Endothelial cell of umbilical vein (primary cell): ENCODE measurements around the gene TBC1D25. TPM values are rescaled to one million over a fixed set of nuclear protein-coding genes. Genes with fewer than 3 reads are reported as not detected.

Source experiments
- BruUV-seq: library from RNA; stranded (reverse); fragments of 400-500 nt; replicated peaks from 2 replicates; lab custom pipeline; 2021; lab: Mats Ljungman, UMichigan
- CTCF ChIA-PET: fragments of 300-600, 350-600 bp; sonication (Branson Sonifier 250); formaldehyde crosslinking; loops from one replicate; lab custom pipeline; 2021; ENCODE audit warnings: antibody characterized with exemption, inconsistent platforms; lab: Charles Lee
- POLR2A ChIA-PET: fragments of 300-600, 350-600 bp; sonication (Branson Sonifier 250); formaldehyde crosslinking; loops from one replicate; lab custom pipeline; 2021; ENCODE audit warnings: antibody characterized with exemption, inconsistent platforms; lab: Charles Lee
- DNase-seq: peaks from one replicate; pipeline ENCODE4 v3.0.0-alpha.2; 2011; ENCODE audit warnings: low read depth, low spot score
- FAIRE-seq: peaks from 2 replicates; lab custom pipeline; 2011; peaks lifted over from hg19 to GRCh38; lab: Jason Lieb, UNC
- H2AFZ ChIP-seq: 2 replicates; pipeline ENCODE4 v1.6.0; 2012; ENCODE audit warnings: low read depth, low read length, control low read depth, inconsistent platforms
- H3K27ac ChIP-seq: 2 replicates; pipeline ENCODE4 v1.5.1; 2011; ENCODE audit warnings: low read depth, mild to moderate bottlenecking, control low read depth, low read length, moderate library complexity; ENCODE audit not compliant: insufficient read depth
- H3K27me3 ChIP-seq, 2 experiments: 2 replicates each; pipeline versions ENCODE4 v1.6.0 to v1.6.1; 2011; ENCODE audit warnings: low read length in 2 of 2, mixed read lengths in 1 of 2; ENCODE audit not compliant: control insufficient read depth in 2 of 2, insufficient read depth in 2 of 2
- H3K36me3 ChIP-seq, 2 experiments: 2 replicates in 1 of 2; 3 replicates in 1 of 2; pipeline ENCODE4 v1.5.1; 2011; ENCODE audit warnings: low read length in 2 of 2, mild to moderate bottlenecking in 1 of 2, moderate library complexity in 1 of 2; ENCODE audit not compliant: control insufficient read depth in 2 of 2, insufficient read depth in 2 of 2; ENCODE audit errors: extremely low read depth in 1 of 2
- H3K4me1 ChIP-seq: 3 replicates; pipeline ENCODE4 v1.5.1; 2011; ENCODE audit warnings: mild to moderate bottlenecking, low read length; ENCODE audit not compliant: control insufficient read depth, insufficient read depth; ENCODE audit errors: extremely low read depth
- H3K4me2 ChIP-seq: 2 replicates; pipeline ENCODE4 v1.6.1; 2011; ENCODE audit warnings: low read length, control low read depth, mixed read lengths; ENCODE audit not compliant: insufficient read depth
- H3K4me3 ChIP-seq, 3 experiments: fragments of 200-600 bp in 1 of 3; sonication (generic), shearing (Covaris generic) in 1 of 3; replicated peaks in 1 of 3; 2 replicates each; pipeline ENCODE4 v1.5.1; 2011 to 2016; ENCODE audit warnings: control low read depth in 3 of 3, low read length in 3 of 3, mild to moderate bottlenecking in 2 of 3, inconsistent platforms in 1 of 3, low read depth in 1 of 3, moderate library complexity in 1 of 3; ENCODE audit not compliant: insufficient read depth in 1 of 3
- H3K79me2 ChIP-seq: 2 replicates; pipeline ENCODE4 v1.6.0; 2012; ENCODE audit warnings: low read length, inconsistent platforms; ENCODE audit not compliant: control insufficient read depth, insufficient read depth
- H3K9ac ChIP-seq: replicated peaks from 2 replicates; pipeline ENCODE3; 2011; ENCODE audit warnings: low read length, control low read depth; ENCODE audit not compliant: insufficient read depth; ENCODE audit errors: extremely low read depth
- H3K9me1 ChIP-seq: replicated peaks from 3 replicates; pipeline ENCODE4 v1.6.0; 2011; ENCODE audit warnings: mild to moderate bottlenecking, low read length; ENCODE audit not compliant: control insufficient read depth, insufficient read depth; ENCODE audit errors: extremely low read depth
- H3K9me3 ChIP-seq: replicated peaks from 2 replicates; pipeline ENCODE4 v1.5.1; 2012; ENCODE audit warnings: low read length, inconsistent platforms; ENCODE audit not compliant: control insufficient read depth, insufficient read depth
- H4K20me1 ChIP-seq: replicated peaks from 2 replicates; pipeline ENCODE3; 2011; ENCODE audit warnings: mild to moderate bottlenecking, low read length; ENCODE audit not compliant: control insufficient read depth, insufficient read depth; ENCODE audit errors: extremely low read depth
- CTCF ChIP-seq, 2 donors: IDR thresholded peaks; 1 replicate in 1 of 2; 2 replicates in 1 of 2; pipeline ENCODE4 v1.5.1; 2011; ENCODE audit warnings: low read length in 2 of 2, mild to moderate bottlenecking in 2 of 2, moderate library complexity in 2 of 2, control low read depth in 1 of 2, inconsistent platforms in 1 of 2, low read depth in 1 of 2; ENCODE audit not compliant: insufficient read depth in 1 of 2; ENCODE audit errors: extremely low read depth in 1 of 2
- EZH2 ChIP-seq: IDR thresholded peaks from 2 replicates; pipeline ENCODE4 v1.6.1; 2012; ENCODE audit warnings: borderline replicate concordance, low read depth, mild to moderate bottlenecking, moderate library complexity, low read length, inconsistent platforms; ENCODE audit not compliant: severe bottlenecking
- FOS ChIP-seq: IDR thresholded peaks from 2 replicates; pipeline ENCODE4 v1.6.1; 2011; ENCODE audit warnings: mild to moderate bottlenecking, low read length, moderate library complexity, borderline replicate concordance; ENCODE audit not compliant: insufficient read depth
- GATA2 ChIP-seq: IDR thresholded peaks from 2 replicates; pipeline ENCODE4 v1.7.0; 2011; ENCODE audit warnings: low read depth, mild to moderate bottlenecking, moderate library complexity, mixed read lengths, low read length; ENCODE audit not compliant: insufficient read length, insufficient read depth
- JUN ChIP-seq: IDR thresholded peaks from 2 replicates; pipeline ENCODE4 v1.6.1; 2011; ENCODE audit warnings: borderline replicate concordance, low read depth; ENCODE audit not compliant: insufficient read length, insufficient read depth
- MAX ChIP-seq: IDR thresholded peaks from 2 replicates; pipeline ENCODE4 v1.6.1; 2011; ENCODE audit not compliant: insufficient read depth, insufficient read length
- MYC ChIP-seq: IDR thresholded peaks from one replicate; pipeline ENCODE4 v1.6.1; 2011; ENCODE audit warnings: mild to moderate bottlenecking, low read depth, low read length
- POLR2A ChIP-seq: IDR thresholded peaks from 2 replicates; pipeline ENCODE4 v1.6.1; 2012; ENCODE audit warnings: low read depth, mild to moderate bottlenecking, control low read depth, low read length
- POLR2AphosphoS5 ChIP-seq: IDR thresholded peaks from 2 replicates; pipeline ENCODE4 v1.6.1; 2012; ENCODE audit warnings: low read depth, mild to moderate bottlenecking, control low read depth, low read length, moderate library complexity; ENCODE audit not compliant: insufficient read depth
- dilution Hi-C: fragments of 300-500 bp; cut with MboI; formaldehyde crosslinking; loops from one replicate; pipeline ENCODE4 v1.15.0; 2019; ENCODE audit warnings: low sequenced_read_pairs; ENCODE audit not compliant: extremely low pct_ligation_motif_present
- intact Hi-C: fragments of 100-400 bp; cut with micrococcal nuclease; formaldehyde crosslinking; loops from one replicate; pipeline ENCODE4 v1.10.0; 2022
- polyA plus RNA-seq, 4 experiments: library from polyadenylated mRNA; depleted of rRNA in 3 of 4; stranded (reverse) in 3 of 4; unstranded in 1 of 4; fragments of >200 nt; gene quantifications; 2 replicates each; pipeline versions ENCODE4 v1.2.1 to v1.2.3, GENCODE V29; 2011 to 2012; ENCODE audit warnings: missing spikeins in 1 of 4
- total RNA-seq: library from RNA; stranded (reverse); gene quantifications from 2 replicates; pipeline ENCODE4 v1.2.3, GENCODE V29; 2021

TBC1D25 gene
- total and polyA plus RNA-seq, 2 donors (not counting 3 experiments of a cell fraction or from before 2014, with no cell fraction given), result 16.0 to 16.3 TPM

GRCh38 chrX:48576108-48576507, 36.6 kb downstream of the TBC1D25 start:
- dilution Hi-C loops (no loop called here), intact Hi-C loops (no loop called here)
- FAIRE-seq (no peak), DNase-seq (no peak)
- Histone ChIP-seq H3K36me3 (peaks cover 6 to 18% of the 10 kb centered on the region in 2 experiments), H3K4me2 (peak overlapping the region; percentile 83), H3K27ac (no peak overlapping the region), H3K79me2 (peaks cover 23% of the 10 kb centered on the region), H3K9ac (peak overlapping the region; percentile 98), H3K27me3 (no peaks in the 10 kb centered on the region), H3K4me1 (peaks cover 20% of the 10 kb centered on the region), H2AFZ (no peak overlapping the region), H3K4me3 (peak overlapping the region in 2 of 3 experiments; percentile 60 to 96), H3K9me1 (no peaks in the 10 kb centered on the region), H3K9me3 (no peaks in the 10 kb centered on the region), H4K20me1 (no peaks in the 10 kb centered on the region)
- CTCF ChIA-PET, result no interaction called here
- TF ChIP-seq GATA2 (no peak), MYC (no peak), FOS (no peak), POLR2AphosphoS5 (no peak), EZH2 (no peak), POLR2A (no peak), MAX (no peak), JUN (no peak), CTCF (IDR thresholded peaks at IDR 0.05; ENCODE audit: extremely low read depth in 1 of 2, insufficient read depth in 1 of 2, low read depth in 1 of 2, low read length in 2 of 2) (no peak)
- BruUV-seq, result no TSS peak
- POLR2A ChIA-PET, result interaction anchor here (0.8 kb wide), 1 partner anchor 108 kb away, joined by 3 read pairs; no protein-coding TSS in a partner anchor
